ENCODE results near the gene PTPRJ. TPM values are rescaled to one million over a fixed set of nuclear protein-coding genes. Genes with fewer than 3 reads are reported as not detected.

Gene PTPRJ
- total and polyA plus RNA-seq, 2 experiments from 2014 or later: 8.9 to 12.4 TPM

DNA sequence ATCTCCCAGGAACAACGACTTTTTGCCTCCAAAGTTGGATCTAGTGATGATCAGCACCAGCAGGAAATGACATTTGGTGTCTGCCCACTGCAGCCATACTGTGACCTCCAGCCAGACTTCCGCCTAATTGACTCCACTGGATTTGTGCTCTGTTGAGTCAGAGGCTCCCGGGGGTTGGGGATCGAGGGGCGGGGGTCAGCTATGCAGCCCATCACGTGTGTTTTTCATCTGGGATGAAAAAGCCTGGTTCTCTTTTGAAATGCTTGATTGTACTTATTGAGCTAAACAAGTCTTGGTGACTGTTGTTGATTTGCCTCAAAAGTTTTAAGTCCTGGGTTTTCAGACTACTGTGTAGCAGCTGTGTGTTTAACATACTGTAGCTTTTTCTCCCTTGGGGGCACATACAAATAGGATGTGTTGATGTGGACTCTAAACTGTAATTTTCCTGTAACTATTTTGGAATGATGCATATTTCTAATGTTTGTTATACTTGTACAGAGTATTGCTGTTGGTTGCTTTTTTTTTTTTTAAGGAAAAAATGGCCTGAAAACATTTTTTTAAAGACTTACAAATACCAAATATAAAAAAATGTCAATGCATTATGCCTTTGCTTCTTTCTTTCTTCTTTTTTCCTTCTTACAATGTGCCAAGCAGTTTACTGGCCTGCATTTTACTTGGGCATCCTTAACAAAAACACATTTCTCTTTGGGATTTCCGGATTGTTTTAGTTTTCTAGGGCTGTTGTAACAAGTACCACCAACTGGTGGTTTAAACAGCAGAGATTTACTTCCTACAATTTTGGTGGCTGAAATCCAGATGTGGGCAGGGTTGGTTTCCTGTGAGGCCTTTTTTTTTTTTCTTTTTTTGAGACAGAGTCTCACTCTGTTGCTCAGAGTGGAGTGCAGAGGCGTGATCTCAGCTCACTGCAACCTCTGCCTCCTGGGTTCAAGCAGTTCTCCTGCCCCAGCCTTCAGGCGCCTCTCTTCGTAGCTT is 190.2 kb downstream of the PTPRJ start:
- peak in 1 of 2 donors; percentile 74 for DNase-seq (ENCODE audit: low read depth in 1 of 2, low spot score in 1 of 2)
- Histone ChIP-seq H3K36me3 (no peaks in the 10 kb centered on the region), H3K4me3 (no peak overlapping the region), H3K4me1 (ENCODE audit: low read depth) (peaks cover 29% of the 10 kb centered on the region), H3K9me3 (ENCODE audit: low read depth) (no peaks in the 10 kb centered on the region), H3K27me3 (no peaks in the 10 kb centered on the region), H3K27ac (peak overlapping the region; percentile 83)
- no peak for TF ChIP-seq CTCF (IDR thresholded peaks at IDR 0.05; ENCODE audit: low read depth, low read length)

DNA sequence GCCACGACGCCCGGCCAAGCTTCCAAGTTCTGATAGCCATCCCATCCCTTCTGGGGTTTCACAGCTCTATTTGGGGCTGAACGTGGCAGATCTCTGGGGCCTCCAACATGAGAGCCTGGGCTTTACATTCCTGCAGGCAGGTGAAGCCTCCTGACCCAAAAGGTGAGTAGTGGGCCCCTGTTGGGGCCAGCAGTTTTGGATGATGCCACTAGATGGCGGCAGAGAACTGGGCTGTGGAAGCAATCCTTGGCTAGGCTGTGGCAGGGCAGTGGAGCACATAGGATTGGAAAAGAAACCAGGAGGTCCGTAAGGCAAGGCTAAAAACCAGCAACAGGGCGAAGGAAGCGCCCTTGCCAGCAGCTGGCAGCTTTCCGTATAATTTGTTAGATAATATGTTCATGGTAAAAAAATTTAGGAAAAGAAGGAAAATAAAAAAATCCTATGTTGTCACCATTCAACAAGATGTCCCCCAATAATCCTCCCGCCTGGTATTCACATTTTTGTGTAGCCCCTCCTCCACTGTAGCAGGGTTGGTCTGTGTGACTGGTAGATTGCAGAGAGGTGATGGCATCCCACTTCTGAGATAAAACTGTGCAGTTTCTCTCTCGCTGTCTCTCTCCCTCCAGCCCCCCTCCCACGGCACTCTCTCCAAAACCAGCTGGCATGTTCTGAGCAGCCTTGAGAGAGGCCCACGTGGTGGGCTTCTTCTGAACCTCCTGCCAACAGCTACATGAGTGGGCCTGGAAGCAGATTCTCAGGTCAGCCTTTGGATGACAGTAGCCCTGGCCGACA is 192.7 kb downstream of the PTPRJ start:
- DNase-seq (ENCODE audit: low read depth in 1 of 2, low spot score in 1 of 2): peak; percentile 73 to 83
- H3K27ac ChIP-seq: peak overlapping the region; percentile 60
- no peak overlapping the region for H3K4me3 ChIP-seq
- no peaks in the 10 kb centered on the region for H3K27me3 ChIP-seq
- no peaks in the 10 kb centered on the region for H3K9me3 ChIP-seq (ENCODE audit: low read depth)
- H3K36me3 ChIP-seq: no peaks in the 10 kb centered on the region
- peaks cover 29% of the 10 kb centered on the region for H3K4me1 ChIP-seq (ENCODE audit: low read depth)
- TF ChIP-seq CTCF (IDR thresholded peaks at IDR 0.05; ENCODE audit: low read depth, low read length): peak; percentile 99

GRCh38 chr11:48177661-48178060 is 197.3 kb downstream of the PTPRJ start:
- DNase-seq (ENCODE audit: low read depth in 1 of 2, low spot score in 1 of 2): no peak
- Histone ChIP-seq H3K27me3 (no peaks in the 10 kb centered on the region), H3K36me3 (no peaks in the 10 kb centered on the region), H3K4me3 (no peak overlapping the region), H3K27ac (no peak overlapping the region), H3K4me1 (ENCODE audit: low read depth) (peaks cover 5% of the 10 kb centered on the region), H3K9me3 (ENCODE audit: low read depth) (no peaks in the 10 kb centered on the region)
- no peak for TF ChIP-seq CTCF (IDR thresholded peaks at IDR 0.05; ENCODE audit: low read depth, low read length)

- Histone ChIP-seq H3K27ac (no peak overlapping the region), H3K9me3 (ENCODE audit: low read depth) (no peaks in the 10 kb centered on the region)
- no peak for TF ChIP-seq CTCF (IDR thresholded peaks at IDR 0.05; ENCODE audit: low read depth, low read length)
These were observed 200.3 kb downstream of the PTPRJ start for GRCh38 chr11:48180627-48181026.

DNA sequence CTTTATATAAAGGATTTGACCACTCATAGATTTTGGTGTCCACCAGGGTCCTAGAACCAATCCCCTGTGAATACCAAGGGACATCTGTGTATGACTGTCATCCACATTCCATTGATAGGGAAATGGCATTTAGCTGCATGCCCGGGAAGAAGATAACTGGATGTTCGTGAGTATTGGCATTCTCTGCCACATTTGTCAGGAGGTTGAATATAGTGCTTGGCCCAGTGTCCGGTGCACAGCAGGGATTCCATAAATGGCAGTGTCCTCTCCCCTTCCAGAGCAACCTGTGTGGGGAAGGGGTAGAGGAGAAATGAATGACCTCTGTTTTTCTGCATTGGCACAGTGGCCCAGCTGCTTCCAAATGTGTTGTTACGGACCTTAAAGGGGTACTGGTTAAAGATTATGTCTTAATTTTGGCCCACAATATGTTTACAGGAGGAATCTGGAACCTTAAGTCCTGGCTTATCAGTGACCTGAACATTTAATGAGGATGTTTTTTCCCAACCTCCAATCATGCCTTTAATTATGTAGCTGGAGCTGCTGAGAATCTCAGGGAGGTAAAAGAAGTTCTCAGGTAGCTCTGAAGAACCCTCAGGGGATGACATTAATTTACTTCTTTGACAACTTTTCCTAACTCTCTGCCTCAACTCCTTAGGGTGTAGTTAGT is 202.6 kb downstream of the PTPRJ start:
- DNase-seq (ENCODE audit: low read depth in 1 of 2, low spot score in 1 of 2): no peak
- Histone ChIP-seq H3K36me3 (no peaks in the 10 kb centered on the region), H3K4me3 (no peak overlapping the region), H3K27me3 (no peaks in the 10 kb centered on the region), H3K4me1 (ENCODE audit: low read depth) (no peaks in the 10 kb centered on the region), H3K27ac (no peak overlapping the region), H3K9me3 (ENCODE audit: low read depth) (no peaks in the 10 kb centered on the region)
- no peak for TF ChIP-seq CTCF (IDR thresholded peaks at IDR 0.05; ENCODE audit: low read depth, low read length)

More at GRCh38 chr11:48180627-48181026, 200.3 kb downstream of the PTPRJ start:
- no peaks in the 10 kb centered on the region for H3K36me3 ChIP-seq
- DNase-seq (ENCODE audit: low read depth in 1 of 2, low spot score in 1 of 2): no peak
- no peak overlapping the region for H3K4me3 ChIP-seq
- no peaks in the 10 kb centered on the region for H3K4me1 ChIP-seq (ENCODE audit: low read depth)
- no peaks in the 10 kb centered on the region for H3K27me3 ChIP-seq

Data from cardiac muscle cell (in vitro differentiated cells and primary cell).